Esophagus squamous epithelium (tissue), 5 donors: ENCODE measurements around the gene PDE9A. TPM values are rescaled to one million over a fixed set of nuclear protein-coding genes. Genes with fewer than 3 reads are reported as not detected.

Experiments used
- DNase-seq: peaks from one replicate; lab custom pipeline; 2025; lab: John Stamatoyannopoulos, UW
- H3K27ac ChIP-seq, 4 donors: fragments of 200-600 bp; sonication (generic); one replicate each; pipeline ENCODE4 v1.5.1; 2016 to 2019; ENCODE audit warnings: mild to moderate bottlenecking in 1 of 4
- H3K27me3 ChIP-seq, 4 donors: fragments of 200-600 bp; sonication (generic); 1 replicate in 3 of 4; 2 replicates in 1 of 4; pipeline versions ENCODE4 v1.5.1 to v1.6.0; 2017 to 2021; ENCODE audit warnings: antibody characterized with exemption in 1 of 4
- H3K36me3 ChIP-seq, 3 donors: fragments of 200-600 bp; sonication (generic); one replicate each; pipeline ENCODE4 v1.5.1; 2016 to 2019
- H3K4me1 ChIP-seq, 3 donors: fragments of 200-600 bp; sonication (generic); one replicate each; pipeline ENCODE4 v1.5.1; 2017 to 2019
- H3K4me3 ChIP-seq, 4 donors: fragments of 200-600 bp; sonication (generic); 1 replicate in 3 of 4; 2 replicates in 1 of 4; pipeline ENCODE4 v1.5.1; 2016 to 2019; ENCODE audit warnings: mild to moderate bottlenecking in 2 of 4, moderate library complexity in 1 of 4
- H3K9me3 ChIP-seq, 3 donors: fragments of 200-600 bp; sonication (generic); one replicate each; pipeline ENCODE4 v1.5.1; 2016 to 2019
- CTCF ChIP-seq, 6 experiments: fragments of 450-650 bp in 4 of 6; fragments of 200-600 bp in 2 of 6; sonication (generic) in 2 of 6; IDR thresholded peaks; one replicate each; pipeline ENCODE4 v1.5.1; 2016 to 2019; ENCODE audit warnings: antibody characterized with exemption in 6 of 6, mild to moderate bottlenecking in 4 of 6, moderate library complexity in 4 of 6
- POLR2A ChIP-seq, 4 donors: fragments of 450-650 bp; IDR thresholded peaks; one replicate each; pipeline ENCODE4 v1.6.1; 2017; ENCODE audit warnings: antibody characterized with exemption in 4 of 4, mild to moderate bottlenecking in 4 of 4, moderate library complexity in 3 of 4
- WGBS, 2 donors: methylation state at CpG; one replicate each; pipeline ENCODE4 v1.1.5; 2018; 5-methylcytosine and 5-hydroxymethylcytosine counted together
- intact Hi-C: fragments of 100-400 bp; cut with DNase I; formaldehyde crosslinking; loops from one replicate; pipeline ENCODE4 v1.15.0; 2022
- total RNA-seq, 4 donors: library from RNA; depleted of rRNA; stranded (reverse); fragments of >200 nt; gene quantifications; one replicate each; pipeline ENCODE4 v1.1.0, GENCODE V29; 2016
- donor health status: DM: yes; HTN: yes; CAD: no.

The PDE9A gene
- total RNA-seq, 4 donors from 2014 or later: 0.61 to 2.9 (median 1.8) TPM

GRCh38 chr21:42636520-42637266 is 16.7 kb upstream of the PDE9A start:
- H3K4me1 ChIP-seq: peaks cover 0 to 26% (median 24%) of the 10 kb centered on the region in 3 donors
- H3K36me3 ChIP-seq: no peaks in the 10 kb centered on the region
- WGBS, 2 donors: 36 to 38% methylated on average over 9 to 10 of the region's 10 CpGs
- intact Hi-C loops: no loop called here
- no peak for TF ChIP-seq CTCF (IDR thresholded peaks at IDR 0.05)
- TF ChIP-seq POLR2A (IDR thresholded peaks at IDR 0.05): no peak
- no peak overlapping the region for H3K4me3 ChIP-seq
- peak overlapping the region in 2 of 4 donors; percentile 17 to 34 for H3K27ac ChIP-seq
- no peak for DNase-seq
- no peaks in the 10 kb centered on the region for H3K9me3 ChIP-seq
- peaks cover 0 to 37% (median 0%) of the 10 kb centered on the region in 4 donors for H3K27me3 ChIP-seq

DNA sequence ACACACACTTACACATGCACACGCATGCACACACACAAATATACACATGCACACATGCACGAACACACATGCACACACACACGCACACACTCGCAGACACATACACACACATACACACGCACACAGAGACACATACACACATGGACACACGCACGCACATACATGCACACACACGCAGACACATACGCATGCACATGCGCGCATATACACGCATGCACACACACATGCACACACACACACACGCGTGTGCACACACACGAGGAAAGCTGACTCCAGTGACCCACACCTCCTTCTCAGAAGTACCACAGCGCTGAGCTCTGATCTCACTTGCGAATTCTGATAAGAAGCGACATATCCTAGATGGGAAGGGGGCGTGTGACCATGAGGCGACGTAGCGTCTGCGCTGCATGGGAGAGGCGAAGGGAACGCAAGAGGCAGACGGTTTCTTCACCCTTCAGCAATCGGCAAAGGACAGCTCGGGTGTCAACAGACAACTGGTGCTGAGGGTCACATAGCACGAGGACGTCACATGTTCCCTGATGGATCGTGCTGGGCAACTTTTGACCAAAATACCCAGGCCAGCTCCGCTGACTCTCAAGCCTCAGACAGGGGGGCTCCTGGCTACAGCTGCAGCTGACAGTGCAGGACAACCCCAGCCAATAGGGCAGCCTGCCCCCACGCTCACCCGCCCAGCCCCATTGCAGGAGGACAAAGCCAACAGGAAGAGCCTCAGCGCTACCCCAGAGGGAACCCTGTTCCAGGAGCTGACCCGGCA is 16.0 kb upstream of the PDE9A start:
- Histone ChIP-seq H3K9me3 (no peaks in the 10 kb centered on the region), H3K27me3 (peaks cover 0 to 45% (median 0%) of the 10 kb centered on the region in 4 donors), H3K36me3 (no peaks in the 10 kb centered on the region), H3K4me3 (no peak overlapping the region), H3K27ac (no peak overlapping the region), H3K4me1 (peaks cover 0 to 26% (median 24%) of the 10 kb centered on the region in 3 donors)
- 90 to 91% methylated on average over 19 to 21 of the region's 36 CpGs for WGBS, 2 donors
- intact Hi-C loops: no loop called here
- no peak for DNase-seq
- no peak for TF ChIP-seq POLR2A (IDR thresholded peaks at IDR 0.05)
- TF ChIP-seq CTCF (IDR thresholded peaks at IDR 0.05): no peak

- Histone ChIP-seq H3K27me3 (peaks cover 0 to 54% (median 0%) of the 10 kb centered on the region in 4 donors), H3K4me3 (no peak overlapping the region), H3K27ac (no peak overlapping the region), H3K36me3 (no peaks in the 10 kb centered on the region), H3K4me1 (peaks cover 0 to 26% (median 24%) of the 10 kb centered on the region in 3 donors), H3K9me3 (no peaks in the 10 kb centered on the region)
- intact Hi-C loops: no loop called here
- DNase-seq: no peak
- WGBS, 2 donors: 50 to 57% methylated on average over 6 to 12 of the region's 19 CpGs
- no peak for TF ChIP-seq CTCF (IDR thresholded peaks at IDR 0.05)
- TF ChIP-seq POLR2A (IDR thresholded peaks at IDR 0.05): no peak
These were observed 15.1 kb upstream of the PDE9A start for GRCh38 chr21:42638266-42638863.

DNA sequence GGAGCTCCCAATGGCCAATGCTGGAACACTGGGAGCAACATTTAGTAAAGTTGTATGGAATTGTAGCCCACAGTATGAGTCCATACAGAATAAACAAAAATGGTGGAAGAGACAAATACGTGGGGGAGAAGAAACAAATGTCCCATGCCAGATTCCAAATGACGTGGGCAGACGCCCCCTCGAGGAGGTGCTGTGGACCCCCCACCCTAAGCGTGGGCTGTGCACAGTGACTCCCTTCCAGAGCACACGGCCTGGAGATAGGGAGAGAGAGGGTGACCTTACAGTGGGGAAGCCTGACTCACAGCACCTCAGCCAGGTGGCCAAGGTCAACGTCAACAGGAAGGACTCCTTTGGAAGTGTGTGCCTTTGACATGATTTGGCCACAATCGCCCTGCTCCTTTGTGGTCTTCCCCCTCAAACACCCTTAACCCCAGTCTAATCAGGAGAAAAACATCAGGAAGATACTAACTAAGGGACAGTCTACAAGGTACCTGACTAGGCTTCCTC is 13.7 kb upstream of the PDE9A start:
- DNase-seq: no peak
- Histone ChIP-seq H3K27me3 (peaks cover 0 to 58% (median 0%) of the 10 kb centered on the region in 4 donors), H3K27ac (no peak overlapping the region), H3K9me3 (no peaks in the 10 kb centered on the region), H3K4me3 (no peak overlapping the region), H3K4me1 (peaks cover 0 to 26% (median 24%) of the 10 kb centered on the region in 3 donors), H3K36me3 (no peaks in the 10 kb centered on the region)
- intact Hi-C loops: no loop called here
- TF ChIP-seq CTCF (IDR thresholded peaks at IDR 0.05) (no peak), POLR2A (IDR thresholded peaks at IDR 0.05) (no peak)
- WGBS, 2 donors: 80 to 88% methylated on average over 7 to 8 of the region's 8 CpGs
